GM21423 (cell line): ENCODE measurements around the gene POLR3G.
A peak's percentile ranks its signal among the peaks of the same experiment; 100 is the strongest.

Source experiments
- ATAC-seq: cut with Tn5 transposase; IDR thresholded peaks from one replicate; pipeline ENCODE4 v1.9.1; 2021; ENCODE audit warnings: mild to moderate bottlenecking, moderate library complexity; ENCODE audit not compliant: unreplicated experiment

Gene POLR3G, protein sequence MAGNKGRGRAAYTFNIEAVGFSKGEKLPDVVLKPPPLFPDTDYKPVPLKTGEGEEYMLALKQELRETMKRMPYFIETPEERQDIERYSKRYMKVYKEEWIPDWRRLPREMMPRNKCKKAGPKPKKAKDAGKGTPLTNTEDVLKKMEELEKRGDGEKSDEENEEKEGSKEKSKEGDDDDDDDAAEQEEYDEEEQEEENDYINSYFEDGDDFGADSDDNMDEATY

DNA sequence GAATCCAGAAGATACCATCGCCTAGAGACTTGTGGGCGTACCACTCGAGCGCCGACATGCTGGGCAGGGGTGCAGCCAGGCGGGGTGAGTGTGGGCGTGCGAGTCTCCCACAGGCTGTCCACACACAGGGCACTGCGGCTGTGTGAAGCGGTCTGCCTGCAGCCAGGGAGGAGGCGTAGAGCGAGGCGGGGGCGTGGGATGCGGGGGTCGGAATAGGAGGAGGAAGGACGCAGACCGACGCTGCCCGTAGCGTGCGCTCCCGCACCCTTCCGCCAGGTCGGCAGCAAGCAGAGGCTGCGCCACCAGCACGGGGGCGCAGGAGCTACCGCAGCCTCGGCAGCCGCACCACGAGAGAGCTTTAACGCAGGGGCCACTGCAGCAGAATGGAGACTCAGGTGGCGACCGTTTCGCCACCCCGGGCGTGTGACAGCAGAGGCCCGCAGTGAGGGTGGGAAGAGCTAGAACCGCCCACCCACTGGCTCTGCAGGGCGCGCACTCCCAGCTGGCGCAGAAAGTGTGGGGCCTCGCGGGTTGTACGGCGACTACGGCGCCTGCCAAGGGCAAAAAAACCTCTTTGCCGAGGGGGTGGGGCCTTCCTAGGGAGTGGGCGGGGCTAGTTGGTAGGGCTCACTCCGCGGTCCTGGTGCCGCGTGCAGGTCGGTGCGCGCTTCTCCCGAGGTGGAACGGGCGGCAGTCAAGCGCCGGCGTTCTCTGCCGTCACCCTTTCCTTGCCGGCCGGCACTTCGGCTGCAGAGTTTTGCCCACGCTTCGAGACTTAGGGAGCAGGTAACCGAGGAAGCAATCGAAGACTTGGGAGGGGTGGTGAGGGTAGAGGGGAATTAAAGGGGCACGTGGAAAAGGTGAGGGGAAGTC is at the start of gene POLR3G, which contains the start of gene MBLAC2:
TSS of gene POLR3G (plus strand) at position 630 of the 873 bp plus-strand sequence. CDS start 10,704 bp downstream, outside the sequence.
TSS of gene MBLAC2 (minus strand) at position 537 of the 873 bp plus-strand sequence. CDS start at position 58, 479 bp downstream.
- ATAC-seq = peak; percentile 80

DNA sequence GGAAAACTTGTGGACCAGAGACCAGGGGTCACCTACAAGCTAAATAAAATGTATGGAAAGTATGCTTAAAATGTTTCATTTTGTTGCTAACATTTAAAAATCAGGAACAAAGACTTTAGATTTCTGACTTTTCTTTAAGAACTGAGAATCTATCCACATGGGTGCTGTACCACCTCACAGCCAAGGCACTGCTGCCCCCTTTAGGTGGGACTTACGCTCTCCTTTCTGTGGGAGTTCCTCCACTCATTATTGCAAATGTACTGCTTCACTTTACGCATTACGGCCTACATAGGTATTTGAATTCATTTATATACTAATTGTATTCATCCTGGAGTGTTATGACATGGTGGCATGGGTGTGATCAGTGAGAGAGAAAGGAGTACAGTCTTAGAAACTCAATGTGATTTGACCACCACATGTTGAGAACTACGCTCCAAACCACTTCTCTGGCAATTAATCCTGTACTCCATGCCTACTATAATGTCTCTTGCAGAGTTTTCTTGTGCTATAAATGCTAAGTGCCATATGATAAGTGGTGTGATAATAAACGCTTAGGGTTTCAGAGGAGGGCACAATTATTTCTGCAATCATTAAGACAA is 40.4 kb upstream of the POLR3G start:
- peak; percentile 70 for ATAC-seq

DNA sequence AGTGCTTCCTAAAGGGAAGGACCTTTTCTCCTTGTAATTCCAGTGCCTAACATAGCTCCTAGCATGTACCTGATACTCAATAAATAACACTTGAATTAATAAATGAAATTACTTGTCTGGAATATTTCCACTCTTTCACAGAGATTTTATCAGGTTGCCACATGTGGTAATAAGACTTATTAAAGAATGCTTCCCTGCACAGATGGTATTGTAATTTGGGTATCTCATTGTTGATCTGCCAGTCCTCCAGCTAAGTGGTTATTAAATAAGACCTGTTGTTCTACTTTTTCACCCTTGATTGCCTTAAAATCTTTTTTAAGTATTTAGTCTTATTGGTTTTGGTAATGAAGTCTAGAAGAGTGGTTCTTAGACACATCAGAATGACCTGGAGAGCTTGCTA is 37.0 kb upstream of the POLR3G start:
- ATAC-seq = no peak

DNA sequence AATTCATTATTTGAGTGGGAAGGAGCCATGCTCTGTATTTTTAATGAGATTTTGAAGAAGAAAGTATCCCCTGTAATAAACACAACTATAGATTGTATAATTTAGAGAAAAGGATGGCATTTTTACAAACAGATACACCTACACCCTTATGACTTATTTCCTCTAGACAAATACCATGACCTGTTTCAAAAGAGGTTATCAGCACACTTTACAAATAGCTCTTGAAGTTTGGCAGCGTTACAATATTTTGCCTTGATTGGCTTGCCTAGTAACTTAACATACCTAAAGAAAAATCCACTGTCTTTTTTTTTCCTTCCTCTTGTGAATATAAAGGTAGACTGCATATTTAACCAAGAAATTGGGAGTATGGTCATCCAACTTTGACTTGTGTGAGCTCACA is 36.6 kb upstream of the POLR3G start:
- ATAC-seq = no peak

DNA sequence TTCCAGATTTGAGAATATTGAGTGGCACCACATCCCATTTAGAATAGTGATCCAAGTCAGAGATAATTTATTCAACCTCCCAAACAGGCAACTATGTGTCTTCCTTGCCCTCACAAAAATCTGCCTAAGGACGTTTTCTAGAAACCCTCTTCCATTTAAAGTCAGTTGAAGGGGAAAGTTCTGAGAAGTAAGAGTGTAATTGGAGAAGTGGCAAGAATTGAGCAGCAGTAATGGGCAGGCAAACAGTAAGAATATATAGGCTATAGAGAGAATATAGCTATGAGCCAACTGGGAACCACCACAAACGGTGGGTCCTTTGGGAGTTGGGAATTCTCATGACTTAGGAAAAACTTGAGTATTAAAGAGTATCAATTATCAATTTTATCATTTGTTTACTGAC is 34.0 kb upstream of the POLR3G start:
- ATAC-seq = no peak

DNA sequence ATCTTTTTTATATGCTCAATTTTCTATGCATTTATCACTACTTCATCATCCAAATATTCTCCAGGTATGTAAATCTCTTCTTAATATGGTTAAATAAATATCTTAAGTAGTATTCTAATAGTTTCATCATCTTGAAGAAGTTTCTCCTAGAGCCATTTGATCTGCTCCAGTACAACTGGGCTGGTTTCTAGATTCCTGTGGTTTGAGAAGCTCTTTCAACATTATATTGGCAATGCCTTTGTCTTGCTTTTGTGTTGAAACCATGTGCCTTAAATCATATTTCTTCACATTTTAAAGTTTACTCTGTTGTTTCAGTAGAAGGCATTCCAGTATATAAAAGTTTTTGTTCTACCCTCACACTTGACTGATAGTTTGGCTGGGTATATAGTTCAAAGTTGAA is 27.7 kb upstream of the POLR3G start:
- ATAC-seq = no peak

DNA sequence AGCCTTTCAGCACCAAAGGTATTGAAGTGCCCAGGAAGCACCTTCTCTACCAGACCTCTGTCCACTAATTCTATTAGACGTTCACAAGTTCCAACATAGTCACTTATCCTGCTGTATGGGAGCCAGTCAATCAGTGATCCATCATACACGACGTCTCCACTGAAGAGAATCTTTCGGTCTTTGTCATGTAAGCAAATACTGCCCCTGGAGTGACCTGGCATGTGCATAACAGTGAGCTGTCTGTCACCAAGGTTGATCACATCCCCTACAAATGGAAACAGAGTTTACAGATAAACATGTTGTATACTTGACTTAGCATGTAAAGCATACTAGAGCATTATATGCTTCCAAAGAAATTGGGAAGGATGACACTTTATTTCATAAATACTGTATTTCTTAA is 13.4 kb upstream of the POLR3G start:
- no peak for ATAC-seq

DNA sequence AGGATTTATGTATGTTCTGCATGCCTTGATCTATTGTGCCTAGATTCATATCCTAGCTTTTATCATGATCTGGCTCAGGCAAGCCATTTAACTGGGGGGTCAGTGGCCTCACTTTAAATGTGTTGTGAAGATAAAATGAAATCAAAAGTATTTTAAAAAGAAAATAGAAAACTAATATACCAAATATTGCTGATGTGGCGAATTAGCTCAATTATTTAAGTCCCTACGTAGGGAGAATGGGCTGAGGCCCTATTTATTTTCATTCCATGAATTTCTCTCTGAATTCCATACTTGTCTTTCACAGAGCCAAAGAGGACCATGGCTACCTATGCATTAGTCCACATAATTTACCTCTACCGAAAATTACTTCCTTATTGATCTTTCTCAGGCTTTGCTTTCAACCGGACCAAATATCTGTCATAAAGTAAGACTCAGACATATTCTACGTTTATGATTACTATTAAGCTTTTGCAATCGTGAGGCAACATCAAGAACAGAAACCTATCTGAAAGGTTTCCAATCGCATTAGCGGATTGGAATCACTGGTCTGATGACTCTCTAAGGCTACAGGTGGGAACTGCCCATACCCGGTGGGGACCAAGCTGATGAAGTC is 1.8 kb upstream of the POLR3G start:
- ATAC-seq = peak; percentile 7

DNA sequence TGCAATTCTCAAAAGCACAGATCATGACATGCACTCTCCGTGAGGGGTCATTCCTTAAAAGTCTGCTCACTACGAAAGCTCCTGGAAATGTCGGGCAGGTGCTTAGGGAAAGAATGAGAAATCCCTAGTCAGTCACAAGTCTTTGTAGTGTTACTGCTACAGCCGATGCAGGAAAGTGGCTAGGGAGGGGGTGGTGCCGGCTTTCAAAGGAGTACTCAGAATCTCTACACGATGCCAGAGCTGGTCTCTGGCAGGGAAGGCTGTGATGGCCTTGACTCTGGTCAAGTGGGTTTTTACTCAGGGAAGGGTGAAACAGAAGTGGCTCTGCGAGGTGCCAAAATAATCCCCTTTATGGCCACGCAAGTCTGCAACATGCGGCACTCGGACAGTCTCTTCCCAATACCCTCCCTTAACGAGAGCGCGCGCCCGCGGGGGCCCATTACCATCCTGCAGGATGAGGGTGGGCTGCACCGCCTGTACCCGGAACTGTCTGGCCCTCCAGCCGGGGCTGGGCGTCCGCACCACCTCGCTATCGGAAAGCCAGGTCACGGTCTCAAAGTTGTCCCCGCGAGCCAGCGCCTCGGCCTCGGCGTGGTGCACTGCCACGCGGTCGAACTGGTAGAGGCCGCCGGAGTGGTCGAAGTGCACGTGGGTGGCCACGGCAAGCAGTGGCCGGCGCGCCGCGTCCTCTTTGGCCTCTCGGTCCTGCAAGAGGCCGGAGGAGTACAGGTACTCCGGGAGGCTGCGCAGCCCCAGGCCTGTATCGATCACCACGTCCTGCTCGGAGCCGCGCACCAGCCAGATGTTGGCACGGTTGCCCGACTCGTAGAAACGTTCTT is 1.0 kb upstream of the POLR3G start:
- ATAC-seq = peak; percentile 15

DNA sequence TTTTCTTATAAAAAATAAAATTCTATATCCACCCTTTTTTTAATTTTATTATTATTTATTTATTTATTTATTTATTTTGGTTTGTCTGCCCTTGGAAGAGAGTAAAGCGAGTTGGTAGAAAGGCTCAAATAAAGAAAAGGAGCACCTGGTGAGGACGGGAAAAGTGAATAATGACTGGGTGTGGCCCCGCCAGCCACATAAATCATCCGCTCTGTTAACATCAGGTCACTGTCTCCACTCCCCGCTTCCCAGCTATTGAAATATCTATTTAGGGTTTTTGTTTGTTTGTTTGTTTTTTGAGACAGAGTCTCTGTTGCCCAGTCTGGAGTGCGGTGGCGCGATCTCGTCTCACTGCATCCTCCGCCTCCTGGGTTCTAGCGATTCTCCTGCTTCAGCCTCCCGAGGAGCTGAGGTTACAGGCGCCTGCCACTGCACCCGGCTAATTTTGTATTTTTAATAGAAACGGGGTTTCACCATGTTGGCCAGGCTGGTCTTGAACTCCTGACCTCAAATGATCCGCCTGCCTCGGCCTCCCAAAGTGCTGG is 844 bp downstream of the POLR3G start:
- ATAC-seq = no peak

DNA sequence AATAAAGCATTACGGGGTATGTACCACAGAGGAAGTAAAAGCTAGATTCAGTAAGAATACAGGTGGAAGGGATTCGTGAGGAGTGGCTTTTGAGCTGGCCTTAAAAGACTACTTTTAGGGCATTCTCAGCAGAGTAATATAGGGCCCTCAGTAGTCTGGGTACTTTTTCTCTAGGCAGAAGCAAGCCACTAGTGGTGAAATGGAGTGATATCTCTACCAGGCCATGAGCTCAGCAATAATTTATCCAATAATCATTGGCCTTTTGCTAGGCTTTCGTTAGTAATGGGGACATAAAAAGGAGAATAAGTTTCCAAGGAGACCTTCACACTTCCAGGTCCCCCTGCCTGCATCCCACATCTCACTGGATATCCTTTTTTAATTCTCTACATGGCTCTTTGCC is 1.7 kb downstream of the POLR3G start:
- no peak for ATAC-seq

DNA sequence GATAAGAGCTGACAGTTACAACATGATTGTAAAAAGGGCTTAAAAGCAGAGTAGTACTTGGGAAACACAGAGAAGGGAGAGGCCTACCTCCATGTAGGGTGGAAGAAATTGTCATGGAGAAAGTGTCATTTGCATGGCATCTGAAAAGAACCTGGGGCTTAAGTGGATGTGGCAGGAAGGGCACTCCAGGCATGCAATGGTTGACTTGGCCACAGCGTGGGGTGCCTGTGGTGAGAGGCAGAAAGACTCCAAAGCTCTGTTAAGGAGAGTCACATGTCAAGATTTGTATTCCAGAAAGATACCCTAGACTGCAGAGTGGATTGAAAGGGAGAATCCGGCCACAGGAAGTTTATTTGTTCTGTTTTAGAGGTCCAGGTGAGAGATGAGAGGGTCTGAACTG is 2.4 kb downstream of the POLR3G start:
- no peak for ATAC-seq

DNA sequence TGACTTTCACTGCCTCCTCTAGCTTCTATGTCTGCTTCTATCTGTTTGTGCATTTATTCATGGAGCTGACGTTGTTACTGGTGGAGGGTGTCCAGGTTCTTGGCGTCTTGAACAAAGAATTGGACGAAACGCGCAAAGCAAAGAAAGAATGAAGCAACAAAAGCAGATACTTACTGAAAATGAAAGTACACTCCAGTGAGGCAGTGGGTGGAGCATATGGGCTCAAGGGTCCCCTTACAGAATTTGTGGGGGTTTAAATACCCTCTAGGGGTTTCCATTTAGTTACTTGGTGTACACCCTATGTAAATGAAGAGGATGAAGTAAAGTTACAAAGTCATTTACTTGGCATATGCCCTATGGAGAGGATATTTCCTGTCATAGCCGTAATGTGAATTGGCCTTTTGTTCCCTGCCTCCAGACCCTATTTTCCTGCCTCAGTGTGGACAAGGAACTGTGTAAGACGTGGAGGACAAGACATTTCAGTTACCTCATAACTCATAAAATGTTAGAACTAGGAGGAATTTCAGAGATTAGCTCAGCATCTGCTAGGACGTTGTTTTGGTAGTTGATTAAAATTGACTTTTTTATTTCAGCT is 3.1 kb downstream of the POLR3G start:
- ATAC-seq = no peak

DNA sequence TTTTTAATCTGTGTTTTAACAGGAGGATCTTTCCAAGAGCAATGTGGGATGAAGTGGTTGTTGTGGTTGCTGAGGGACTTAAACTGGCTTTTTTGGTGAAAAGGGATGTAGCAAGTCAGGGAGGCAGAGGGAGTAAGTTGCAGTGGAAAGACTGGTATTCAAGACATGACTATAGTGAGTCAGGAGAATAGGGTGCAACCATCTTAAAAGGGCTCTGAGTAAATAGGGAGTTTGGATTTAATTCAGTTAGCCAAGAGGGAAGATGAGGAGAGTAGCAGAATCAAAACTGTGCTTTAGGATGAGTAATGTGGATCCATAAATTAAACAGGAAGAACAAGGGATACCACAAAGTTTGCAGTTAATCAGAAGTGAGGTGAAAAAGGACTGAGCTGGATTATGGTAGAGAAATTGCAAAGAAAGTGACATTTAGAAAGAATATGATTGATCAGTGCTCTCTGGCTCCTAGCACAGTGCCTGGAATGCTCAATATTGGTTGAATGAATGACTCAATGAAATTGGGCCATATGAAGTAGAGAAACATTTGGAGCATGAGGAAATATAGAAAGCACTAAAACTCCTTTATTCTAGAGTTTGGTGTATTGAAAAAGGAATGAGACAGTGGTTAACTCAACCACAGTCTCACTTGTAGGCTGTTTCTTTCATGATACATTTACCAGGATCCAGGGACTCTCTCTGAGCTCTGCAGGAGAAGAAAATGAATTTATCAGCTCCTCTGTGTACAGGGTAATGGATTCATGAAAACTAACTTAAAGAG is 5.1 kb downstream of the POLR3G start:
- ATAC-seq = no peak

DNA sequence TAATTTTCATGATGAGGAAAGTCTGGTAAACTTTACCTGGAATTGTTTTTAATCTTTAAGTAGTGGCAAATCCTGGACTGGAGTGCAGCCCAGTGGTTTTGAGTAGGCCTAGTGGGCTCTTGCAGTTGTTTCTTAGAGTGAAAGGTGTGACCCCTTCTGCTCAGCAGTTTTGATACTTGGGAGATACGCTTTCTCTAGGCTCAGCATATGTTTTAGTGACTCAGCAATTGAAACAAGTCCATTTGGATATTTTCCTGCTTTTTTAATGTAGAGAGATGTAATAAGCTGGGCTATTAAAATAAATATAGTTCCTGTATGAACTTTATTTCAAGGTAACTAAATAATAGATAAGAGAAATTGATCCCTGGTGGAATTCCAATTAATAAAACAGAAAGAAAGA is 6.0 kb downstream of the POLR3G start:
- ATAC-seq = no peak

DNA sequence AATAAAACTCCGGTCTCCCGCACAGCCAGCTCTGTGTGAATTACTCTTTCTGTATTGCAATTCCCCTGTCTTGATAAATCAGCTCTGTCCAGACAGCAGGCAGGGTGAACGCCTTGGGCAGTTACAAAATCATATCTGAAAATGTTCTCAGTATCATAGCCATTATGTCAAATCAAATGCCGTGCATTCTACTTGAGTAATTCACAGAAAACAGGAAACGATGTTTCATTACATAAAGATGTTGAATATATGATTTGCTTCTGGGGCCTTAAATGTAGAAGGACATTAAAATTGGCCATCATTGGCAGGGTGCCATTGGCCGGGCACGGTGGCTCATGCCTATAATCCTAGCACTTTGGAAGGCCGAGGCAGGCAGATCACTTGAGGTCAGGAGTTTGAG is 8.5 kb downstream of the POLR3G start:
- ATAC-seq = no peak

DNA sequence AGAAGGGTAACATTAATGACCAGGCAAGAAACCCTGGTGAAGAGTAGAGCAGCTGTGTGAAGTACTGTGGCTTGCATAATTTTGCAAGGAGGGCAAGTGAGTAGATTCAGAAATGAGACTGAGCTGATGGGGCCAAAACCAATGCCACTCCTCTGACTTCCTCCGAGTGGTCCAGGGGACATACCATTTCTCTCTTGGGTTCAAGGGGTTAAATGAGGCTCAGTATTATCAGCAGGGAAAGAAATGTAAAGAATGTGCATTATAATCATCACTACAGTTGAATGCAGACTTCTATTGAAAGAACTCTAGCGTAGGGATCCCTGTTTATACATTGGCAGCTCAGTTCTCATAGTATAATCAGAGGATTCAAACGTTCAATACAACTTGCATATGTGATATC is 9.9 kb downstream of the POLR3G start:
- no peak for ATAC-seq

DNA sequence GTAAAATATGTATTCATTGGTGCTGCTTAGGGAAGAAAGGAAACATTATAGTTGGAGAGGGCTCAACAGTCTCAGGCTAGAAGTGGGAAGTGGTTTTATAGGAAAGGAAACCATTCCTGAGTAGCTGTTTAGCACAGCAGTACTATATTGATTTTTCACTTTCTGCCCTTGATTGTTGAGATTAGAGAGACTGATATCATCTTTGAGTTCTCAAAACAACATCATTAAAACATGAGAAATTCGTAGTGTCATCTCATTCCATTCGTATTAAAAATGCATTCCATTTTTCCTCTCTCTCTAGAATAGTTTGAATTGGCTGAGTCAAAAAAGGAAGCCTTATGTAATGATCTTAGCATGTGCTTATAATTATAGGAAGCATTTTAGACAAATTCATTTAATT is 14.1 kb downstream of the POLR3G start:
- no peak for ATAC-seq

DNA sequence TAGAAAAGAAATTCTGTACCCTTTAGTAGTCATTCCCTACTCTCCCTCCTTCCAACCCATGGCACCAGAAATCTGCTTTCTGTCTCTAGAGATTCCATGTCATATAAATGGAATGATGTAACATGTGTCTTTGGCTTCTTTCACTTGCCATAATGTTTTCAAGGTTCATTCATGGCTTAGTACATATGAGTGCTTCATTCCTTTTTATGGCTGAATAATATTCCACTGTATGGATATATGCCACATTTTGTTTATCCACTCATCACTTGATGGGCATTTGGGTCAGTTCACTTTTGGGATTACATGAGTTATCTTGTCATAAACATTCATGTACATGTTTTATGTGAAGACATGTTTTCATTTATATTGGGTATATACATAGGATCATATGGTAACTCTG is 19.4 kb downstream of the POLR3G start:
- ATAC-seq = no peak
